ENCODE results near the gene SHC2.
A peak's percentile ranks its signal among the peaks of the same experiment; 100 is the strongest.
"Not testable (repeated sequence)": the region's sequence is repeated elsewhere in the genome, so short reads cannot be mapped to it uniquely, and the experiment has no call there.

The SHC2 gene

GRCh38 chr19:392375-392970 lies 68.4 kb downstream of the SHC2 start:
- H3K4me1 Mint-ChIP-seq (ENCODE audit: low read depth in 2 of 2): peaks cover 0 to 8% of the 10 kb centered on the region in 2 donors
- DNase-seq: no peak
- H3K27me3 Mint-ChIP-seq: peaks cover 9 to 15% of the 10 kb centered on the region in 2 donors
- peaks cover 9 to 19% of the 10 kb centered on the region in 2 donors for H3K9me3 Mint-ChIP-seq
- peak overlapping the region in 1 of 2 donors; percentile 59 for H3K27ac Mint-ChIP-seq
- no peak overlapping the region for H3K4me3 Mint-ChIP-seq
- peaks cover 7% of the 10 kb centered on the region for H3K36me3 Mint-ChIP-seq (ENCODE audit: insufficient read depth)
- no peak for ATAC-seq (replicated peaks)

- Mint-ChIP-seq H3K9me3 (peaks cover 9 to 19% of the 10 kb centered on the region in 2 donors), H3K27ac (peak overlapping the region; percentile 59 to 69), H3K36me3 (ENCODE audit: insufficient read depth) (peaks cover 7% of the 10 kb centered on the region), H3K4me1 (ENCODE audit: low read depth in 2 of 2) (peaks cover 0 to 8% of the 10 kb centered on the region in 2 donors), H3K27me3 (peaks cover 9 to 18% of the 10 kb centered on the region in 2 donors), H3K4me3 (no peak overlapping the region)
- ATAC-seq (replicated peaks) (no peak), DNase-seq (no peak)
Observed at GRCh38 chr19:391726-392374, 69.0 kb downstream of the SHC2 start.

DNA sequence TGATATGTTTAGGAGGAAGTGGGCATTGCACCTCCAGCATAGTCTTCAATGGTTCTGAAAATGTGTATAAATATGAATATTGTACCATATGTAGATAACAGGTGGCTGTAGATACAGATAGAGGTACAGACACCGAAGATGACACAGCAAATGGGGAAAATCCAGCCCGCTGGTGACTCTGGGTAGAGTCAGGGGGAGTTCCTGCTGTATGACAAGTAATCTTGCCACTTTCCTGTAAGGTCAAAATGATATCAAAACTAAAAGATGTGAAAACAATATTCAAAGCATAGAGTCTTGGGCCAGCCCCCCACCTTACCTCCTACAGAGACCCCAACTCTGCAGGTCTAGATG lies 69.7 kb downstream of the SHC2 start:
- Mint-ChIP-seq H3K9me3 (peaks cover 9 to 19% of the 10 kb centered on the region in 2 donors), H3K4me1 (ENCODE audit: low read depth in 2 of 2) (peaks cover 0 to 8% of the 10 kb centered on the region in 2 donors), H3K27me3 (peaks cover 12 to 23% of the 10 kb centered on the region in 2 donors), H3K4me3 (no peak overlapping the region), H3K27ac (no peak overlapping the region), H3K36me3 (ENCODE audit: insufficient read depth) (peaks cover 7% of the 10 kb centered on the region)
- DNase-seq (no peak), ATAC-seq (replicated peaks) (no peak)

DNA sequence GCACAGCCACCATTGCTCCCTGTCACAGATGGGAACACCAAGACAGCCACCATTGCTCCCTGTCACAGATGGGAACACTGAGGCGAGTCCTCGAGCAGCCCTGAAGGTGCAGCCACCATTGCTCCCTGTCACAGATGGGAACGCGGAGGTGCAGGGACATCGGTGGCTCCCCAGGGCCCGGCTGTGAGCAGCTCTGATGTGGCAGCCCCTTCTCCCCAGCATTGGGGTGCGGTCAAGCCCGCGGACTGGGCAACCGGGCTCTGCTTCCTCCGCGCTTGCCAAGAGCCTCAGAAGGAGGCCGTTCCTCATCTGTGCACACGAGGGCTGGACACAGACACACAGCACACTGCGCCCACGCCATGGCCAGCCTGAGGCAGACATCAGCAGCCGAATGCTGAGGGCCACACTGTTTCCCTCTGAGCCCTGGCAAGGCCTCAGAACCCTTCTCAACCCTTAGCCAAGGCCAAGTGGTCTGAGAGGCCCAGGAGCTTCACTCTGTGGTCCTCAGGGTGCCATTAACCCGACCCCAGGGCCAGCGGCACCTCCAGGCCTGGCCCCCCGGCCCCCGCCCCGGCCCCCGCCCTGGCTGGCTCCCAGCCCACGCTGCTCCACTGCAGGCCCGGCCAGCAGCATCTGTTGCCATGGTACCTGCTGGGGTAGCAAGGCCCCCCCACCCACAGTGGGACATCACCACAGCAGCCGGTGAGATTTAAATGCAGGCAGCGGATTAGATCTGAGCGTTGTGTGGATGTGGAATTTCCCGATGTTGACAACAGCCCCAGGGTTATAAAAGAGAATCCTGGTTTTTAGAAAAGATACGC lies 70.2 kb downstream of the SHC2 start:
- H3K36me3 Mint-ChIP-seq (ENCODE audit: insufficient read depth): peaks cover 3% of the 10 kb centered on the region
- no peak overlapping the region for H3K4me3 Mint-ChIP-seq
- ATAC-seq (replicated peaks) (no peak), DNase-seq (no peak)
- H3K4me1 Mint-ChIP-seq (ENCODE audit: low read depth in 2 of 2): peaks cover 0 to 8% of the 10 kb centered on the region in 2 donors
- H3K27ac Mint-ChIP-seq: no peak overlapping the region
- H3K9me3 Mint-ChIP-seq: peaks cover 7 to 14% of the 10 kb centered on the region in 2 donors
- H3K27me3 Mint-ChIP-seq: peaks cover 18 to 28% of the 10 kb centered on the region in 2 donors

- DNase-seq (no peak), ATAC-seq (replicated peaks) (no peak)
- H3K36me3 Mint-ChIP-seq (ENCODE audit: insufficient read depth): peaks cover 3% of the 10 kb centered on the region
Observed at GRCh38 chr19:389935-390289, 70.9 kb downstream of the SHC2 start.

GRCh38 chr19:389255-389934 lies 71.4 kb downstream of the SHC2 start:
- H3K27ac Mint-ChIP-seq: no peak overlapping the region
- H3K4me1 Mint-ChIP-seq (ENCODE audit: low read depth in 2 of 2): peaks cover 0 to 8% of the 10 kb centered on the region in 2 donors
- ATAC-seq (replicated peaks) (no peak), DNase-seq (no peak)
- H3K27me3 Mint-ChIP-seq: peaks cover 22 to 38% of the 10 kb centered on the region in 2 donors
- peaks cover 4 to 10% of the 10 kb centered on the region in 2 donors for H3K9me3 Mint-ChIP-seq
- H3K36me3 Mint-ChIP-seq (ENCODE audit: insufficient read depth): peaks cover 3% of the 10 kb centered on the region
- no peak overlapping the region for H3K4me3 Mint-ChIP-seq

More at GRCh38 chr19:389935-390289, 70.9 kb downstream of the SHC2 start:
- peaks cover 0 to 8% of the 10 kb centered on the region in 2 donors for H3K4me1 Mint-ChIP-seq (ENCODE audit: low read depth in 2 of 2)
- no peak overlapping the region for H3K4me3 Mint-ChIP-seq
- peaks cover 20 to 33% of the 10 kb centered on the region in 2 donors for H3K27me3 Mint-ChIP-seq
- no peak overlapping the region for H3K27ac Mint-ChIP-seq
- H3K9me3 Mint-ChIP-seq: peaks cover 4 to 10% of the 10 kb centered on the region in 2 donors

DNA sequence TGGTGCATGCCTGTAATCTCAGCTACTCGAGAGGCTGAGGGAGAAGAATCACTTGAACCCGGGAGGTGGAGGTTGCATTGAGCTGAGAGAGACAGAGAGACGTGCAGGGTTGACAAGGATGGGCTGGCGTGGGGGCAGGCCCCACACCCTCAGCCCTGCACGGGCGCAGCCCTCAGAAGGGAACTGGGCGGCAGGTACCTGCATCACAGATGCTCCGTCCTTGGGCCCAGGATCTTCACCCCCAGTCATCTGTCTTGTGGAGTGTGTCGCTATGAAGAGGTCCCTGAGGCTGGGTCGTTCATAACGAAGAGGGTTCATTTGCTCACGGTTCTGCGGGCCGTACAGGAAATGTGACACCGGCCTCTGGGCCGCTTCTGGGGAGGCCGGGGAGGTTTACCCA lies 72.1 kb downstream of the SHC2 start:
- DNase-seq (no peak), ATAC-seq (replicated peaks) (no peak)
- peaks cover 0 to 8% of the 10 kb centered on the region in 2 donors for H3K4me1 Mint-ChIP-seq (ENCODE audit: low read depth in 2 of 2)
- peaks cover 6% of the 10 kb centered on the region for H3K36me3 Mint-ChIP-seq (ENCODE audit: insufficient read depth)
- peaks cover 30 to 45% of the 10 kb centered on the region in 2 donors for H3K27me3 Mint-ChIP-seq
- peaks cover 4 to 10% of the 10 kb centered on the region in 2 donors for H3K9me3 Mint-ChIP-seq
- no peak overlapping the region for H3K4me3 Mint-ChIP-seq
- H3K27ac Mint-ChIP-seq: no peak overlapping the region

DNA sequence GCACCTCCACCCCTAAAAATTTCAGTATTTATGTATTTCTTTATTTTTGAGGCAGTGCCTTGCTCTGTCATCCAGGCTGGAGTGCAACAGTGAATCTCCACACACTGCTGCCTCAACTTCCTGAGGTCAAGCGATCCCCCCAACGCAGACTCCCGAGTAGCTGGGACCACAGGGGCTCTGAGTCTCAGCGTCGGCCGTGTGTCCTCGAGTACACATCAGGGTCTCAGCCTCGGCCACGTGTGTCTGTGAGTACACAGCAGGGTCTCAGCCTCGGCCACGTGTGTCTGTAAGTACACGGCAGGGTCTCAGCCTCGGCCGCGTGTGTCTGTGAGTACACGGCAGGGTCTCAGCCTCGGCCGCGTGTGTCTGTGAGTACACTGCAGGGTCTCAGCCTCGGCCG lies 73.1 kb downstream of the SHC2 start:
- peaks cover 9% of the 10 kb centered on the region for H3K36me3 Mint-ChIP-seq (ENCODE audit: insufficient read depth)
- H3K9me3 Mint-ChIP-seq: peaks cover 0 to 2% of the 10 kb centered on the region in 2 donors
- H3K27ac Mint-ChIP-seq: no peak overlapping the region
- ATAC-seq (replicated peaks) (no peak), DNase-seq (no peak)
- H3K4me1 Mint-ChIP-seq (ENCODE audit: low read depth in 2 of 2): peaks cover 3 to 6% of the 10 kb centered on the region in 2 donors
- H3K27me3 Mint-ChIP-seq: peaks cover 37 to 54% of the 10 kb centered on the region in 2 donors
- H3K4me3 Mint-ChIP-seq: no peak overlapping the region

- not testable (repeated sequence) for H3K36me3 Mint-ChIP-seq (ENCODE audit: insufficient read depth); H3K4me3 Mint-ChIP-seq; ATAC-seq (replicated peaks); H3K9me3 Mint-ChIP-seq; DNase-seq; H3K27ac Mint-ChIP-seq
- H3K27me3 Mint-ChIP-seq: peaks cover 41 to 60% of the 10 kb centered on the region in 2 donors
- H3K4me1 Mint-ChIP-seq (ENCODE audit: low read depth in 2 of 2): peaks cover 6 to 11% of the 10 kb centered on the region in 2 donors
Observed at GRCh38 chr19:386632-387301, 74.1 kb downstream of the SHC2 start.

- H3K36me3 Mint-ChIP-seq (ENCODE audit: insufficient read depth); DNase-seq; H3K27ac Mint-ChIP-seq; H3K9me3 Mint-ChIP-seq; ATAC-seq (replicated peaks); H3K4me3 Mint-ChIP-seq: not testable (repeated sequence)
- peaks cover 41 to 60% of the 10 kb centered on the region in 2 donors for H3K27me3 Mint-ChIP-seq
- H3K4me1 Mint-ChIP-seq (ENCODE audit: low read depth in 2 of 2): peaks cover 6 to 12% of the 10 kb centered on the region in 2 donors
Observed at GRCh38 chr19:386189-386588, 74.6 kb downstream of the SHC2 start.

- H3K36me3 Mint-ChIP-seq (ENCODE audit: insufficient read depth): peaks cover 6% of the 10 kb centered on the region
- peaks cover 0 to 2% of the 10 kb centered on the region in 2 donors for H3K9me3 Mint-ChIP-seq
- no peak overlapping the region for H3K27ac Mint-ChIP-seq
- no peak for DNase-seq
- H3K27me3 Mint-ChIP-seq: peaks cover 47 to 72% of the 10 kb centered on the region in 2 donors
- no peak overlapping the region for H3K4me3 Mint-ChIP-seq
- peaks cover 6 to 12% of the 10 kb centered on the region in 2 donors for H3K4me1 Mint-ChIP-seq (ENCODE audit: low read depth in 2 of 2)
- ATAC-seq (replicated peaks): no peak
Observed at GRCh38 chr19:384799-385169, 76.0 kb downstream of the SHC2 start.

DNA sequence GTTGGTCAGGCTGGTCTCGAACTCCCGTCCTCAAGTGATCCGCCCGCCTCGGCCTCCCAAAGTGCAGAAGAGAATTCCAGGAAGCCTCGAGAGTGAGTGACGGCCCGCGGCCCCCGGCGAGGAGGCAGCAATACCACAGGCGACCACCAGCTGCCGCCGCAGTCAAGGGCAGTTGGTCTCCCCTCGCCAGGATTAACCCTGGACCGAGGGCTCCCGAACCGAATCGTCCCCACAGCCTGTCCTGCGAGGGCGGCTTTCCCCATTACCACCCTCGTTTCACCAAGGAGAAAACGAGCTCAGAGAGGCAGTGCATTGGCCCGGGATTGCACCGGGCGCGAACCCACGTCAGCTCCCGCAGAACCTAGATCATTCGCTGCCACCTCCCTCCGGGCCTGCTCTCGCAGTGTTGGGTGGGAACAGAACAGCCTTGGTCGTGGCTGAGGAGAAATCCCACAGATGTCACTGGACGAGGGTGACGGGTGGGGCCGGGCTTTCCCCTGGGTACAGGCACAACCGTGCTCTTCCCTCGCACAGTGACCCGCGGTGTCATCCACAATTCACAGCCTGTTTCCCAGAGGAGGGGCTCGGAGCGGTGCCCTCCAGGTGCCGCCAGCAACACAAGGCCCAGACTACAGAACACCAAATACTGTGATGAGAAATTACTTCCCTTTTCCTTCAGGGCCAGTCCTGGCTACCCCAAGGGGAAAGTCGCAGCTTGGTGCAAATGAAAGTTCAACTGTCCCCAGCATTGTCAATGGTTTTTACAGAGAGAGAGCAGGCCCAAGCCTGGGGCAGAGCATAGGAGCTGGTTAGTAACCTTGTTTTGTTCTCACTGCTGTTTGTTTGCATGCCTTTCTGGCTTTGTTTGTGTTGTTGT lies 76.7 kb downstream of the SHC2 start:
- H3K4me3 Mint-ChIP-seq: no peak overlapping the region
- H3K27me3 Mint-ChIP-seq: peaks cover 47 to 72% of the 10 kb centered on the region in 2 donors
- no peak overlapping the region for H3K27ac Mint-ChIP-seq
- peaks cover 6% of the 10 kb centered on the region for H3K36me3 Mint-ChIP-seq (ENCODE audit: insufficient read depth)
- no peak for ATAC-seq (replicated peaks)
- peaks cover 6 to 12% of the 10 kb centered on the region in 2 donors for H3K4me1 Mint-ChIP-seq (ENCODE audit: low read depth in 2 of 2)
- no peak for DNase-seq
- H3K9me3 Mint-ChIP-seq: peaks cover 0 to 2% of the 10 kb centered on the region in 2 donors

Data from effector memory CD8-positive, alpha-beta T cell (primary cell).